ENCODE data around the gene LAMP1.
"Not testable (repeated sequence)": the region's sequence is repeated elsewhere in the genome, so short reads cannot be mapped to it uniquely, and the experiment has no call there.

Gene LAMP1

DNA sequence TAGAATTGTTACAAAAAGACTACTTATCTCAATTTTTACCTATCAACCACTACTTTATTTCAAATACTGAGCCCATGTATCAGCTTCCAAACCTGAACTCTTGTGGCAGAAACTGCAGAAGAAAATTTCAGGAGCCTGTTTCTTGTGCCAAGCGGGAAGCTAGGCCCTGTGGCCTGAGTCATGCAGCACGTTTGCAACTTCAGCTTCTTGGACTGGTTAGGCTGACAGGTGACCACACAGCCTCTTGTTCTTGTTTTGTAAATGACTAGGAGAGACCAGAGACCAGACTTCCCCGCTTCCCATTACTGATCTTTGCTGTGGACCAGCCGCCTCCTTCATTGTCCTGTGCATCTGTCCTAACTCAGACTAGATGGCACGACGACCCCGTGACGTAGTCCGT lies 3.4 kb upstream of the LAMP1 start:
- H3K4me3 ChIP-seq (ENCODE audit: low read depth, low read length) = no peak overlapping the region
- DNase-seq (ENCODE audit: low read depth) = no peak

DNA sequence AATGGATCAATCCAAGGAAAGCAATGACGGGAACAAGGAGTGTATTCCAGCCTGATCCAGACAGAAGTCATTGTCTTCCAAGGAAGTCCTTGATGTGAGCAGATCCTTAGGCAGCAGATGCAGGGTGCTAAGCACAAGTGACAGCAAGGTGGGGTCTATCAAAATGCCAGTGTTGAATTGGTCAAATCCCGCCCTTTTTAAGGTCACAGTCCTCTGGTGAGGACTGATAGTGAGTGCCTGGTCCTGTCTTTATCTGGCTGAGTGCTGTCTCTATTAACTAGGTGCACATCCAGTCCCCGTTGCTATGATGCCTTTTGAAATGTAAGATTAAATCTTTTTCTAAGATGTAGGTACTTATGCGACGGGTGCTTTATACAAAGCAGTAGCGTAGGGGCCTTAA lies 1.3 kb upstream of the LAMP1 start:
- H3K4me3 ChIP-seq (ENCODE audit: low read depth, low read length) = no peak overlapping the region
- no peak for DNase-seq (ENCODE audit: low read depth)

DNA sequence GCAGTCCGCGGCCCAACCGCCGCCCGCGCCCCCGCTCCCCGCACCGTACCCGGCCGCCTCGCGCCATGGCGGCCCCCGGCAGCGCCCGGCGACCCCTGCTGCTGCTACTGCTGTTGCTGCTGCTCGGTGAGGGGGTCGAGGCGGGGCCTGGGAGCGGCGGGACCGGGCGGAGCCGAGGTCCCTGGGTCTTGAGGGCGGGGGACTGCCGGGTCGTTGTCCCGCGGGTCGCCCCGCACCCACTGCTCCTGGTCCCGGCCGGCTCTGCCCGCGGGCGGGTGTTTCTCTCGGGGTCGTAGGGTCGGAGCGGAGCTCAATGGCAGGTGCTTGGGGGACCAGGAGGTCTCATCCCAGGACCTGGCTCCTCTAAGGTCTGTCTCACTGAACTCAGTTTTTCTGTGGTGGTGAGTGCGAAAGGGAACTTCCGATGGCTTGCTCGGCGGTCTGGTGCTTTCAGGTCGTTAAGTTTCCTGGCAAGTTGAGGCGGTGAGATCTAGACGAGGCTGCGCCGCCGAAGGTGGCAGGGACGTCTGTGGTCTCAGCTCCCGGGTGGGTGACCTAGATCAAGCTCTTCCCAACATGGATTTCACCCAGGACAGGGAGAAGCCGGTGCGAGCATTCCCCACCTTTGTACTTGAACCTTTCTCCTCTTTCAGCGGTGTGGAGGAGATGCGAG lies 467 bp downstream of the LAMP1 start:
- DNase-seq (ENCODE audit: low read depth) = no peak
- H3K4me3 ChIP-seq (ENCODE audit: low read depth, low read length) = peak overlapping the region; percentile 93

DNA sequence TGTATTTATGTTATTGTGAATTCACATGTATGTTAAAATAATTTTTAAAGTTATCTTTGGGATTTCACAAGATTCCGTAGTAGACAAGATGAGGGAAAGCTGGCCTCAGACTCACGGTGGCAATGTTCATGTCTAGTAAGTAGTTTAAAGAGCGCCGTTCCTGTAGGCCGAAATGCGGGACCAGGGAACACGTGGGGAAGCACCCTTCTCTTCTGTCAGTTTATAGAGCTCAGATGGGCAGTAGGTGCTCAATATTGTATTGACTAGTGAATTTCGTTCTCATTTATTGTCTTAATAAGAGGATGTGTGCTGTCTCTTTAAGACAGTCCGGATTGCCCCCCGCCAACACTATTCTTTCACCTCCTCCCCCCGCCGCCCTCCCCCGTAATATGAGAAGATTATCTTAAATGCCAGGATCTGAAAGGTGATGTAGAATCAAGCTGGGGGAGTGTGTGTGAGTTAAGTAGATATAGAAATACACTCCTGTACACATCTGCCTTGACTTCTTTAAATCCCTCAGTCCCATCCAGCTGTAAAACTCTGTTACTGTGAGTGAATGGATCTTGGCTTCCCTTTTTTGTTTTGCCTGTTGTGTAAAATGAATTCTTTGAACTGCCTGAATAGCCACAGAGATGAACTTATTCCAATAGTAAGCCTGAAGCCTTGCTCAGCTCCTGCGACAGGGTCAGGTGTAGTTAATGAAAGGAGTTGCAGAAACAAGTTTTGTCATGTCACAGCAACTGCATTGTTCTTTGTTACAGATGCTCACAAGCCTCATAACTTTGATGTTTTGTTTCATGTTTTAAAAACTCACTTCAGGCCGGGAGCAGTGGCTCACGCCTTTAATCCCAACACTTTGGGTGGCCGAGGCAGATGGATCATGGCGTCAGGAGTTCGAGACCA lies 1.3 kb downstream of the LAMP1 start:
- no peak for DNase-seq (ENCODE audit: low read depth)
- peak overlapping the region; percentile 93 for H3K4me3 ChIP-seq (ENCODE audit: low read depth, low read length)

DNA sequence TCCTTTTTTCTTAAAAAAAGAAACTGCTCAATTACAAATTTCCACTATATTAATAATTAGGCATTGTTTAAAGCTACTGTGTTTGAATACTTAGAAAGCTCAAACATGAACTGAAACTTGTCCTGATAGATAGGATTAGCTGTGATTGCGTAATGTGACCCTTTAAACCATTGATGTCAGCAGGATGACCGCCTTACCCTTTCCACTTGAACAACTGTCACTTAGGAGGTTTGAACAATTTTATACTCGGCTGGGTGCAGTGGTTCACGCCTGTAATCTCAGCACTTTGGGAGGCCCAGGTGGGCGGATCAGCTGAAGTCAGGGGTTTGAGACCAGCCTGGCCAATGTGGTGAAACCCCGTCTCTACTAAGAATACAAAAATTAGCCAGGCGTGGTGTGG lies 2.9 kb downstream of the LAMP1 start:
- no peak for DNase-seq (ENCODE audit: low read depth)

DNA sequence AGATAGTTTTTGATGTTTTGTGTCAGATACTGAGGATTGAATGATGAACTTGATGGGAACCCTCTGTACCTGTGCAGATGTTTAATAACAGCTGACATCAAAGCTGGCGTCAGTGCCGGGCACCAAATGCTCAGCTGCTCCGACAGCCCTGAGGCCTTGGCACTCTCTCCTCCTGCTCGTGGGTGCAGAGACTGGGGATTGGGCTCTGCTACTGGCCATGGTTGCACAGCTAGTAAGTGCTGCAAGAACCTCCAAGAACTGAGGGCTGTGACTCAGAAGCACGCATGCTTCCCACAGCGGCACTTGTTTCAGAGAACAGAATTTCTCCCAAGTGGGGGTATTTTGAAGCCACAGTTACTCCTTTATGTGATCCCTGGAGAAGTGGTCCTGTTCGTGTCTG lies 5.9 kb downstream of the LAMP1 start:
- DNase-seq (ENCODE audit: low read depth) = no peak
- no peak overlapping the region for H3K4me3 ChIP-seq (ENCODE audit: low read depth, low read length)

More for the DNA sequence above, 2.9 kb downstream of the LAMP1 start:
- no peak overlapping the region for H3K4me3 ChIP-seq (ENCODE audit: low read depth, low read length)

DNA sequence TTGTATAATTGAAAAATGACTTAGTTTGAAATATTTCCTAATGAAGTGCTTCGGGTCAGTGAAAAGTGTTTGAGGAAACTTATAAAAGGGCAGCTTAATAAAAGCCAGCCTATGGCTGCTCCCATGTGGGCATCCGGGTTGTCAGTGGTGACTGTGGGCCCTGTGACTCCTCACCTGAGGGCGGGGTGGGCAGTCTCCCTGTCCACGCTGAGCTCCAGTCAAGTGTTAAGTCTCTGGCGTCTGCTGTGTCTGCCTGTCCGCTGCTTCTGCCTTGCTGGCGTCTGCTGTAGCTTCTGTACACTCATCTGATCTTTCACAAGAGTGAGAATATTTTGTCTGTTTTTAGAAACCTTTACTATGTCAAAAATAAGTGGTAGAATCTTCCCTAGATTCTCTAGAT lies 7.1 kb downstream of the LAMP1 start:
- DNase-seq (ENCODE audit: low read depth) = no peak
- H3K4me3 ChIP-seq (ENCODE audit: low read depth, low read length) = no peak overlapping the region

DNA sequence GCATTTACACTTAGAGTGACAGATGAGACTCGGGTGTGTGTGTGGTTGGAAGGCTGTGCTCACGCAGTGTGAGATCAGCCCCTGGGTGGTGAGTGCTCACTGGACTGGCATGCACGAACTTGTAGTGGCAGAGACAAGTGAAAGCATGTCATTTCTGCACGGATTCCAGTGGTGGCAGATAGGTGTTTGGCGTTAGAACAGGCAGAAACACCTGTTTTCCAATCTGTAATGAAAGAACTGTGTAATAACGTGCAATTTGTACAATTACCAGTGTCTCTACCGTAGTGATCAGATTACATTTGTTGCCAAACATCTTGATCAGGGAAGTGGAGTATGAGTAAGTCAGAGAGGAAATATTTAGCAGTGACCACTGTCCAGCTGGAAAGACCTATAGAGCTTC lies 8.2 kb downstream of the LAMP1 start:
- no peak for DNase-seq (ENCODE audit: low read depth)
- no peak overlapping the region for H3K4me3 ChIP-seq (ENCODE audit: low read depth, low read length)

DNA sequence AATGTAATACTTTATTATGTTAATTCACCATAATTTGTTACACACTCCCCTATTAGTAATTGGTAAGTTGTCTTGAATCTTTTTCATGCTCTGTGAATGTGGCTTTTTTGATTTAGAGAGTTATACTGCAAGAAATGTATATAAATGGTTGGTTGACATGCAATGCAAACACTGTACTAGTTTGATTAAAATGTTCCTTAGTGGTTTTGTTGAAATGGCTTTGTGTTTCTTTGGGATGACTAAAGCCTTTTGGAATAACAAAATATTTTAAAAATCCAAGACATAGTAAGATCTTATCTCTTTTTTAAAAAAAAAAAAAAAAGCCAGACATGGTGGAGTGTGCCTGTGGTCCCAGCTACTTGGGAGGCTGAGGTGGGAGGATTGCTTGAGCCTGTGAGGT lies 10.5 kb downstream of the LAMP1 start:
- no peak overlapping the region for H3K4me3 ChIP-seq (ENCODE audit: low read depth, low read length)
- no peak for DNase-seq (ENCODE audit: low read depth)

DNA sequence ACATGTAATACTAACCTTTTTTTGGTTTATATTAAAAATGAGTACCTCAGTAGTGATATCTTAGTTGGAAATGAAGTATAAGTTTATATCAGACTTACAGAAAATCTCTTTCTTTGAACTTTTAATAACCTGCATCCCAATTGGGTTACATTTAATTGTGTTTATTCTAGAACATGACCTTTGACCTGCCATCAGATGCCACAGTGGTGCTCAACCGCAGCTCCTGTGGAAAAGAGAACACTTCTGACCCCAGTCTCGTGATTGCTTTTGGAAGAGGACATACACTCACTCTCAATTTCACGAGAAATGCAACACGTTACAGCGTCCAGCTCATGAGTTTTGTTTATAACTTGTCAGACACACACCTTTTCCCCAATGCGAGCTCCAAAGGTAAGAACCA lies 12.4 kb downstream of the LAMP1 start:
- H3K4me3 ChIP-seq (ENCODE audit: low read depth, low read length) = no peak overlapping the region
- no peak for DNase-seq (ENCODE audit: low read depth)

DNA sequence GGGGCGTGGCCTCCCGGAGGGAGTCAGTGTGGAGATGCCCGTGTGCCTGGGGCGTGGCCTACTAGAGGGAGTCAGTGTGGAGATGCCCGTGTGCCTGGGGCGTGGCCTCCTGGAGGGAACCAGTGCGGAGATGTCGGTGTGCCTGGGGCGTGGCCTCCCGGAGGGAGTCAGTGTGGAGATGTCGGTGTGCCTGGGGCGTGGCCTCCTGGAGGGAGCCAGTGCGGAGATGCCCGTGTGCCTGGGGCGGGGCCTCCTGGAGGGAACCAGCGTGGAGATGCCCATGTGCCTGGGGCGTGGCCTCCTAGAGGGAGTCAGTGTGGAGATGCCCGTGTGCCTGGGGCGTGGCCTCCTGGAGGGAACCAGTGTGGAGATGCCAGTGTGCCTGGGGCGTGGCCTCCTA lies 17.1 kb downstream of the LAMP1 start:
- DNase-seq (ENCODE audit: low read depth); H3K4me3 ChIP-seq (ENCODE audit: low read depth, low read length): not testable (repeated sequence)

DNA sequence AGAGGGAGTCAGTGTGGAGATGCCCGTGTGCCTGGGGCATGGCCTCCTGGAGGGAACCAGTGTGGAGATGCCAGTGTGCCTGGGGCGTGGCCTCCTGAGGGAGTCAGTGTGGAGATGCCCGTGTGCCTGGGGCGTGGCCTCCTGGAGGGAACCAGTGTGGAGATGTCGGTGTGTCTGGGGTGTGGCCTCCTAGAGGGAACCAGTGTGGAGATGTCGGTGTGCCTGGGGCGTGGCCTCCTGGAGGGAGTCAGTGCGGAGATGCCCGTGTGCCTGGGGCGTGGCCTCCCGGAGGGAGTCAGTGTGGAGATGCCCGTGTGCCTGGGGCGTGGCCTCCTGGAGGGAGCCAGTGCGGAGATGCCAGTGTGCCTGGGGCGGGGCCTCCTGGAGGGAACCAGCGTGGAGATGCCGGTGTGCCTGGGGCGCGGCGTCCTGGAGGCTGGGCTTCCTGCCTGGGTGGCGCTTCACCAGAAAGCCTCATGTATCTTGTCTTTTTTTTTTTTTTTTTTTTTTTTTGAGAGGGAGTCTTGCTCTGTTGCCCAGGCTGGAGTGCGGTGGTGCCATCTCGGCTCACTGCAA lies 17.9 kb downstream of the LAMP1 start:
- H3K4me3 ChIP-seq (ENCODE audit: low read depth, low read length); DNase-seq (ENCODE audit: low read depth): not testable (repeated sequence)

DNA sequence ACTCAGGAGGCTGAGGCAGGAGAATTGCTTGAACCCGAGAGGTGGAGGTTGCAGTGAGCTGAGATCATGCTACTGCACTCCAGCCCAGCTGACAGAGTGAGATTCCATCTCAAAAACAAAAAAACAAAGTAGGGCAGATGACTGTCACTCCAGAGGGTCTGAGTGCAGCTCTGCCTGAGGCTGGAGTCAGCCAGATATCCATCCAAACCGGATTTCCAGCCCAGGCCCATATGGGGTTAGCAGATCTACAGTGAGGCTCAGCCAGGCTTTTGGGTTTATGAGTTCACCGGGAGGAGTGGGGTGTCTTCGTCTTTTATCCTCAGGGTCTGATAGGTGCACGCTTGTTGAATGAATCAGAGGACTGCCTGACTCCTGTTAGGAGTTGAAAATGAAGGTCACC lies 19.0 kb downstream of the LAMP1 start:
- DNase-seq (ENCODE audit: low read depth) = no peak
- no peak overlapping the region for H3K4me3 ChIP-seq (ENCODE audit: low read depth, low read length)

DNA sequence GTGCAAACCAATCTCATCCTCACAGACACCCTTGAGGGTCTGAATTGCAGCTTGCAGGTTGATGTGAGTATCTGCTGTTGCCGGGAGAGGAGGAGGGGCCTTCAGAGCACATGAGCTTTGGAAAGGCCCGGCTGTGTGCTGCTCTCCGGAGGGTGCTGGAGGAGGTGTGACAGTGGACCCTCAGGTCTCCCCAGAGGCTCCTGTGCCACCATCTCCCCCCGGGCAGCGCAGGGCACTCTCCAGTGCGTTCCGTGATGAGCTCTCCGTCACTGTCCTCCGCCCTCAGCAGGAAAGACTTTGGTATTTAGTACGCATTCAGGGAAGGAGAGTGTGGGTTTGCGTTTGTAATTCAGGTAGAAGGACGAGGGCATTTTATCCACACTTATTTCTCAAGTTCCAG lies 20.0 kb downstream of the LAMP1 start:
- H3K4me3 ChIP-seq (ENCODE audit: low read depth, low read length) = no peak overlapping the region
- no peak for DNase-seq (ENCODE audit: low read depth)

DNA sequence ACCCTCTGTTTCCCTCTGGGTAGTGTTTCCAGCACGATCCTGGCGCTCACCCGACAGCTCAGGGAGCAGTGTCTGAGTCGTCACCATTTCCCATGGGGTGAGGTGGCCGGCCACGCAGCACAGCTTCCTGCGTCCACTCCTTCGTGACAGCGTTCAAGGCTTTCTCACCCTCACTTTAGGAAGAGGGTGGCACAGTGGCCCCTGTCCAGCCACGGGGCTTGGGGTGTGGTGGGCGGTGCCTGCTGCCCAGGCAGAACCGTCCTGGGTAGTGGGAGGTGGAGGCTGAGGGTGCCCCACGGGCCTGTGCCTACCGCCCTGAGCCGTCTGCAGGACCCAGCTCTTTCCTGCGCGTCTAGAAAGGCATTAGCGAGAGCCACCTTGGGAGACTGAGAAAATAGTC lies 21.9 kb downstream of the LAMP1 start:
- no peak overlapping the region for H3K4me3 ChIP-seq (ENCODE audit: low read depth, low read length)
- no peak for DNase-seq (ENCODE audit: low read depth)

DNA sequence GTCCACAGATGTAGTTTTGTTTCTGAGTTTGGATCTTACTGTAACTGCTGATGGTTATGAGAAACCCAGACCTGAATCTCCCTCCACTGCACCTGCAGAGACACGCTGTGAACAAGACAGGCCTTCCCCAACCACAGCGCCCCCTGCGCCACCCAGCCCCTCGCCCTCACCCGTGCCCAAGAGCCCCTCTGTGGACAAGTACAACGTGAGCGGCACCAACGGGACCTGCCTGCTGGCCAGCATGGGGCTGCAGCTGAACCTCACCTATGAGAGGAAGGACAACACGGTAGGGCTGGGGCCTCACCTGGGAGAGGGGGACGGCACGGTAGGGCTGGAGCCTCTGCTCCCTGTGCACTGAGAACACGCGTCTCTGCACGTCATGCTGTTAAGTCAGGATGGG lies 22.3 kb downstream of the LAMP1 start:
- no peak for DNase-seq (ENCODE audit: low read depth)

DNA sequence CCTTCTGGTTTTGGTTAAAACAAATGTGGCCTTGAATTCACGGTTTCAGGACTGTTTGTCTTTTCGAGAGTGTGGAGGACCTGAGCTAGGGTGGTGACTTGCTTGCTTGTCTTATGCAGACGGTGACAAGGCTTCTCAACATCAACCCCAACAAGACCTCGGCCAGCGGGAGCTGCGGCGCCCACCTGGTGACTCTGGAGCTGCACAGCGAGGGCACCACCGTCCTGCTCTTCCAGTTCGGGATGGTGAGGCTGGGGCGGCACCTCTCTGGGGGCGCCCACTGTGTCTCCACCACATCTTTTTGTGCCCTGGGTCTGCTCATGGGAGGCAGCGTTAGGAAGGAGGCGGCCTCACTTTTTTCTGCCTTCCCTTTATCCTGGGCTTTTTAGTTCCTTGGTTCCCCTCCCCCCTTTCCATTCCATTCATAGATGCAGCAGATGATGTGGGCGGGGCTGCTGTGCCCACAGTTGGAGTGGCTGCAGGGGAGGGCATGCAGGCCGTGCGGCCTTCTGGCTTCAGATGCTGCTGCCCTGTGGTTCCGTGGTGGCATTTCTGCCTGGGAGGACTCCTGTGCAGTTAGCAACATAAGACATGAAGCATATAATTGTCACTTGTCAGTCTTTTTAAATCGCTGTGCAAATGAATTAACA lies 23.3 kb downstream of the LAMP1 start:
- no peak overlapping the region for H3K4me3 ChIP-seq (ENCODE audit: low read depth, low read length)
- DNase-seq (ENCODE audit: low read depth) = no peak

More for the DNA sequence above, 22.3 kb downstream of the LAMP1 start:
- H3K4me3 ChIP-seq (ENCODE audit: low read depth, low read length) = no peak overlapping the region

DNA sequence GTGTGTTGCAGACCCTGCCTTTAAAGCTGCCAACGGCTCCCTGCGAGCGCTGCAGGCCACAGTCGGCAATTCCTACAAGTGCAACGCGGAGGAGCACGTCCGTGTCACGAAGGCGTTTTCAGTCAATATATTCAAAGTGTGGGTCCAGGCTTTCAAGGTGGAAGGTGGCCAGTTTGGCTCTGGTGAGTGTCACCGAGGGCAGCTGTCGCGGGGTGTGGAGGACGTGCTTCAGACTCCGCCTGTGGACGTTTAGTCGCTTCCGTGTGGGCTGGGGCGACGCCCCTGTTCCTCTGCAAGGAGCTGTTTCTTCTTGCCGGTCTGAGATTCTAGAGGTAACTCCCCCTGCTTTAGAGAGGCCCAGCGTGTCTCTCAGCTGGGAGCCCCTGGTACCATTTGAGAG lies 24.5 kb downstream of the LAMP1 start:
- H3K4me3 ChIP-seq (ENCODE audit: low read depth, low read length) = no peak overlapping the region
- DNase-seq (ENCODE audit: low read depth) = no peak

DNA sequence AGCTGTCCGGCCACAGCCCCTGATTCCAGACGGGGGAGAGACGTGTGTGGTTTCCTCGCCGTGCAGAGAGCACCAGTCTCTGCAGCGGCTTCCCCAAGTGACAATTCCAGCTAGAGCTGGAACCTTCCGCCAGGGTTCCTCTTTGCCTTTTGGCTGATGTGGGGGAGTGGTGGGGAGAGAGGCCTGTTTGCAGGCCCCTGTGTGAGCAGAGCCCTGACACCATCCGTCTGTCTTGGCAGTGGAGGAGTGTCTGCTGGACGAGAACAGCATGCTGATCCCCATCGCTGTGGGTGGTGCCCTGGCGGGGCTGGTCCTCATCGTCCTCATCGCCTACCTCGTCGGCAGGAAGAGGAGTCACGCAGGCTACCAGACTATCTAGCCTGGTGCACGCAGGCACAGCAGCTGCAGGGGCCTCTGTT lies 25.0 kb downstream of the LAMP1 start:
- H3K4me3 ChIP-seq (ENCODE audit: low read depth, low read length) = no peak overlapping the region
- no peak for DNase-seq (ENCODE audit: low read depth)
